Measurements from ENCODE around the gene LFNG.
A peak's percentile ranks its signal among the peaks of the same experiment; 100 is the strongest.

The LFNG gene

DNA sequence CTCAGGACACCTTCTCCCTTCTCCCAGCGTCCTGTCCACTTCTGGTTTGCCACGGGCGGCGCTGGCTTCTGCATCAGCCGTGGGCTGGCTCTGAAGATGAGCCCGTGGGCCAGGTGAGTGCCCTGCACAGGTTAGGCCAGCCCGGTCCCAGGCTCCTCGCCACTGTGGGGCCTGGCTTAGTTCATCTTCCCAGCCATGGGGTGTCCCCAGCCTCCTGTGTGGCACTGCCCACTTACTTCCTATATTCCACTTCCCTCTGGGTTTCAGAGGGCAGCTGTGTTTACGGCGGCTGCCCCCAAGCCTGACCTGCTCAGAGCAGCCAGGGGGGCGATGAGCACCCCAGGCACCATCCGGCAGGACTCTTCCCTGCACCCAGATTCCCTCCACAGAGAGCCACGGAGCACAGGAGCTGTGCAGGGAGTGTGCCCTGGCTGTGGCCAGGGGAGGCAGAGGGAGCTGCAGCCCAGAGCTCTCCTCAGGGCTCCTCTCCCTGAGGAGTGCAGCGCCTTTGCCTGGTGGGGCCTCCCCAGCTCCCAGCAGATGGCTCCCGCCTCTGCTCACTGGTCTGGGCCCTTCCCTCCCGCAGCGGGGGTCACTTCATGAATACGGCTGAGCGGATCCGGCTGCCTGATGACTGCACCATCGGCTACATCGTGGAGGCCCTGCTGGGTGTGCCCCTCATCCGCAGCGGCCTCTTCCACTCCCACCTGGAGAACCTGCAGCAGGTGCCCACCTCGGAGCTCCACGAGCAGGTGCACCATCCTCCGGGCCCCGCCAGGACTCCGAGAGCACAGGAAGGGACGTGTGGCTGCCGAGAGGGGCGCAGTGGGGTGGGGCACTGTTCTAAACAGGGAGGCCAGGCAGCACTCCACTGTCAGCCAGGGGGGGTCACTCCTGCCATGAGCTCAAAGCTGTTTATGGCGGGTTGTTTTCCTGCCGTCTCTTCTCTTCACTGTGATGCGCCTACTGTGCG lies 6.4 kb downstream of the LFNG start:
- TF ChIP-seq, protein P1, sequence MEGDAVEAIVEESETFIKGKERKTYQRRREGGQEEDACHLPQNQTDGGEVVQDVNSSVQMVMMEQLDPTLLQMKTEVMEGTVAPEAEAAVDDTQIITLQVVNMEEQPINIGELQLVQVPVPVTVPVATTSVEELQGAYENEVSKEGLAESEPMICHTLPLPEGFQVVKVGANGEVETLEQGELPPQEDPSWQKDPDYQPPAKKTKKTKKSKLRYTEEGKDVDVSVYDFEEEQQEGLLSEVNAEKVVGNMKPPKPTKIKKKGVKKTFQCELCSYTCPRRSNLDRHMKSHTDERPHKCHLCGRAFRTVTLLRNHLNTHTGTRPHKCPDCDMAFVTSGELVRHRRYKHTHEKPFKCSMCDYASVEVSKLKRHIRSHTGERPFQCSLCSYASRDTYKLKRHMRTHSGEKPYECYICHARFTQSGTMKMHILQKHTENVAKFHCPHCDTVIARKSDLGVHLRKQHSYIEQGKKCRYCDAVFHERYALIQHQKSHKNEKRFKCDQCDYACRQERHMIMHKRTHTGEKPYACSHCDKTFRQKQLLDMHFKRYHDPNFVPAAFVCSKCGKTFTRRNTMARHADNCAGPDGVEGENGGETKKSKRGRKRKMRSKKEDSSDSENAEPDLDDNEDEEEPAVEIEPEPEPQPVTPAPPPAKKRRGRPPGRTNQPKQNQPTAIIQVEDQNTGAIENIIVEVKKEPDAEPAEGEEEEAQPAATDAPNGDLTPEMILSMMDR (conservative IDR thresholded peaks at IDR 0.05; ENCODE audit: control insufficient read depth, insufficient read depth, low read depth, low read length): no peak
- no peak overlapping the region for H3K4me3 ChIP-seq (ENCODE audit: control insufficient read depth, low read depth, low read length)
- DNase-seq (ENCODE audit: low read depth): no peak

DNA sequence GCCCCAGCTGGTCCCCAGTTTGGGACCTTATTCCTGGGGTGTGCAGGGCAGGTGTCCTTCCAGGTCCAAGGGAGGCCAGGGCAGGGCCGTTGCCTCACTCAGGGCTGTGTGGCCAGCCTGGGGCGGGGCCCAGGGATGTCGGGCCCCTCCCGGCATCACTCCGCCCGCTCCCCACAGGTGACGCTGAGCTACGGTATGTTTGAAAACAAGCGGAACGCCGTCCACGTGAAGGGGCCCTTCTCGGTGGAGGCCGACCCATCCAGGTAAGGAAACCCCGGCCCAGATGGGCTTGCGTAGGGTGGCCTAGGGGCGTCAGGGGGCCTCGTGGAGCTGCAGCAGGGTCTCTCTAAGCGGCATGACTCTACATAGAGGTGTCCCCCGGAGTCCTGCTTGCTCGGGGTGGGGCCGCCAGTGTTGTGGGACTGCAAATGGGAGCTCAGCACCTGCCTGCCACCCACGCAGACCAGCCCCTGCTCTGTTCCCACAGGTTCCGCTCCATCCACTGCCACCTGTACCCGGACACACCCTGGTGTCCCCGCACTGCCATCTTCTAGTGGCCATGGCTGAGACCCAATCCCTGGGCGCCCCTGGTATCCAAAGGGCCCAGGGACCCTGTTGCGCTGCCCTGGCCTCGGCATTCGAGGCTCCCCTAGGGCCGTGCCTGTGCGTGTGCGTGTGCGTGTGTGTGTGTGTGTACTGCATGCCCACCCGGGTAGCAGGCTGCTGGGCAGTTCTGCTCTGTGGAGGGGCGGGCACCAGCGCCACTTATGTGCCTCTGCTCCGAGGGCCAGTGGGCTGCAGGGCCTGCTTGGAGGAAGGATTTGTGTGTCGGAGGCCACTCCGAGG lies 7.3 kb downstream of the LFNG start:
- H3K4me3 ChIP-seq (ENCODE audit: control insufficient read depth, low read depth, low read length): no peak overlapping the region
- no peak for DNase-seq (ENCODE audit: low read depth)

DNA sequence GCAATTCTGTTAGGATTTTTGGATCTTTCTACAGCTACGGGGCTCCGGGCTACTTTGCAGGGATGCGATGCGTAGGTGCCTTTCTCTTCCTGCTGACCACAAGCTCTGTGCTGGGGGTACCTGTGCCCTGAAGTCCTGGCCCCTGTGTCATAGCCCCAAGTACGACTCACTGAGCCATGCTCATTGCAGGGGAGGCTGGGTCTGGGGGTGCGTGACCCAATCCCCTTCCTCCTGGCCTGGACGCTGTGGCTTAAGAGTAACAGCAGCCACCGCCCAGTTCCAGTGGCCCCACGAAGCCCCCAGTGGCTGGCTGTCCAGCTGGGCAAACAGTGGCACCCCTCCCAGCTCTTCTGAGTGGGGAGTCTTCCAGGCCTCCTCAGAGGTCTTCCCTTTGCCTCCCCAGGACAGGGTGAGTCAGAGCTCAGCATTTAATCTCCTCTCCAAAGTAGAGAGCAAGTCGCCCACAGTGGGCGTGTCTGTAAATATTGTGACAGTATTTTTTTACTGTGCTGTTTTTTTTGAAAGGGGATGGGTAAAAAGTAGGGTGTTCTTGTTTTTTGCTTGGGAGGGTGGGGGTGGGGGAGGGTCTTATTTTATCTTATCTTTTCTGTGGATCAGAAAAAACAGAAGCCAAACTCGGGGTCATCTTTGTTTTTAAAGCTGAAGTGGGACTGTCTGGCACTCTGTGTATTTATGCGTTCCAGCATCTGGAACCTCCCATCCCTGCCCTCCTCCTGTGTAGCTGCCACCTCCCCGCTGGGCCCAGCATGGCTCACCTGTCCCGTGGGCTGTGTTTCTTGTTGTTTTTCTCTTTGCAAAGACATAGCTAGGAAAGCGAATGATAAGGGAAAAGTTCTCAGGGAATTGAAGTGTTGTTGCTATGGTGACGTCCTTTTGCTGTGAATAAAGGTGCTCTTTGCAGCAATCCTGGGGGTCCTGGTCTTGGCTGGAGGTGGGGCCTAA lies 8.2 kb downstream of the LFNG start:
- H3K4me3 ChIP-seq (ENCODE audit: control insufficient read depth, low read depth, low read length): no peak overlapping the region
- peak; percentile 80 for DNase-seq (ENCODE audit: low read depth)
- TF ChIP-seq, protein P1 (conservative IDR thresholded peaks at IDR 0.05; ENCODE audit: control insufficient read depth, insufficient read depth, low read depth, low read length): no peak

More for the DNA sequence above, 7.3 kb downstream of the LFNG start:
- TF ChIP-seq, protein P1 (conservative IDR thresholded peaks at IDR 0.05; ENCODE audit: control insufficient read depth, insufficient read depth, low read depth, low read length): no peak

DNA sequence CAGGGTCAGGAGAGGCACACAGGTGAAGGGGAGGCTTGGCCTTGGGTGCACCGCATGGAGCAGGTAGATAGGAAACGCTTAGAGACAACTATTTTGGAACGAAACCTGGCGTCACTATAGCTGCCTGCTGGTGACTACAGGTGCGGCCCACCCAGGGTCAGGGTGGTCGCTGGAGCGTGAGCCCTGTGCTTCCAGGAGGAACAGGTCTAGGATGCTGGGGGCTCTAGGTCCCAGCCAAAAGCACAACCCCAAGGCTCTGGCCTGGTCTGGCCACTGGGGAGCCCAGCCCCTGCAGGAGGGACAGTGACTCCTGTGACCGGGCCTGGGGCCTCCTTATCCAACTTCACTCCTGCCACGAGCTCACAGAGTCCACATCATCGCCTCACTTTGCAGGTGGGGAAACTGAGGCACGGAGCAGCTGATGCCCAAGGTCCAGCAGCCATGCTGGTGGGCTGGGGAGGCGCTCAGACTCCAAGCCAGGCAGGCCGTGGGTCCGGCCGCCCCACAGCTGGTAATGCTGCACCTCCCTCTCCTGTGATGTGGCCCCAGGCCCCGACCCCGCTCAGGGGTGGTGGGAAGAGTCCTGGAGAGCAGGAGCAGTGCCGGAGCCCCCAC lies 9.0 kb downstream of the LFNG start:
- no peak for DNase-seq (ENCODE audit: low read depth)
- TF ChIP-seq, protein P1 (conservative IDR thresholded peaks at IDR 0.05; ENCODE audit: control insufficient read depth, insufficient read depth, low read depth, low read length): no peak
- no peak overlapping the region for H3K4me3 ChIP-seq (ENCODE audit: control insufficient read depth, low read depth, low read length)

DNA sequence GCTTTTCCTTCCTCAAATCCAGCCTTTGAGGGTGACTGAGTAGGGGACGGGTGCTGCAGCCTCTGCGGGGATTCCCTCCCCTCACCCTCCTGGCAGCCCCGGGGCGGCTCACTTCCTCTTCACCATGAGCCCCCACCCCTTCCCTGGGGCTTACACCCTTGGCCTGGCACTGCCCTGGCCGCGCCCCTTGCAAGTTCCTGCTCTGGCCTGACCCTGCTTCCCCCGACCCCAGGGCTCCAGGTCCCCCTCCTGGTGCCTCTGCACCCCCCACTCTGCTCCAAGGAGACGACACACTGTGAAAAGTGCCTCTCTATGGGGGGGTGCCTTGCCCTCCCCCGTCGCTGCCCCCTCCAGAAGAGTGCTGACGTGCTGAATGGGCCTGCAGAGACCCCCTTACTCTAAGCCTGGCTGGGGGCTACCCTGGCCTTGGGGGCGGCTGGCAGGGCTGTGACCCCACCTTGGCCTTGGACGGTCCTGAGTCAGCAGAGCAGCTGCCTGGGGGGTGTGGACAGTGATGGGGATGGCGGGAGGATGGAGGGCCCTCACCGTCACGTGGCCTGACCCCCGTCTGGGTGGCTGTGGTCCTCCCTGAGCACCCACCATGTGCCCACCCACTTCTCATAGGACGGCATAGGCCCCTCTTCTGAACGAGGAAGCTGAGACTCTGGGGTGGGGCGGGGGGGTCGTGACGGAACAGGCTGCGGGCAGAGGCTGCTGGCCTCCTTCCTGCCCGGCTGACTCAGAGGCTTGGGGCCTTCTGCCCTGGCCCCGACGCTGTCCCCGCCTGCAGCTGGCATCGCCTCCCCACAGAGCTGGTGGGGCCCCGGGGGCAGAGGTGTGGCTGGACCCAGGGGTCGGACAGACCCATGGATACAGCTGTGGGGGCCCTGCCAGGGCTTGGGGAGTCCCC lies 9.8 kb downstream of the LFNG start:
- H3K4me3 ChIP-seq (ENCODE audit: control insufficient read depth, low read depth, low read length): no peak overlapping the region
- TF ChIP-seq, protein P1 (conservative IDR thresholded peaks at IDR 0.05; ENCODE audit: control insufficient read depth, insufficient read depth, low read depth, low read length): no peak
- DNase-seq (ENCODE audit: low read depth): peak; percentile 54

Measured in fibroblast of mammary gland (primary cell).